Measurements from ENCODE around the gene CDSN. TPM values are rescaled to one million over a fixed set of nuclear protein-coding genes. Genes with fewer than 3 reads are reported as not detected.

CDSN gene
- total RNA-seq, 3 donors from 2014 or later: 0.59 TPM; not detected in 2

- H3K36me3 ChIP-seq: no peaks in the 10 kb centered on the region
- peak within 1 kb of the TSS; percentile 88 to 90 for H3K27ac ChIP-seq
- peak; percentile 98 to 99 for DNase-seq (ENCODE audit: low spot score in 2 of 2)
- H3K27me3 ChIP-seq: no peaks in the 10 kb centered on the region
- peak within 1 kb of the TSS; percentile 57 to 85 (median 72) for H3K4me3 ChIP-seq
- H3K9me3 ChIP-seq: no peaks in the 10 kb centered on the region
- peak; percentile 50 to 60 (median 55) for TF ChIP-seq POLR2AphosphoS5 (IDR thresholded peaks at IDR 0.05)
- TF ChIP-seq POLR2A (IDR thresholded peaks at IDR 0.05): peak; percentile 34
- no peak for TF ChIP-seq CTCF (IDR thresholded peaks at IDR 0.05)
- H3K4me1 ChIP-seq: peaks cover 0 to 10% of the 10 kb centered on the region in 2 donors
- intact Hi-C loops (cut with DNase I; ENCODE audit: low total_unique reads): no loop called here
These were observed 38.1 kb upstream of the CDSN start, which contains the start of gene TCF19 for GRCh38 chr6:31158140-31158862. TSS of gene TCF19 (plus strand) at chr6:31158589. CDS start at chr6:31159470, 881 bp downstream.

GRCh38 chr6:31157513-31158139 lies 37.4 kb upstream of the CDSN start, which contains the start of gene CCHCR1:
TSS of gene CCHCR1 (minus strand) at chr6:31157802. CDS start at chr6:31157600, 202 bp downstream.
- no peak for TF ChIP-seq POLR2A (IDR thresholded peaks at IDR 0.05)
- no peak for TF ChIP-seq POLR2AphosphoS5 (IDR thresholded peaks at IDR 0.05)
- TF ChIP-seq CTCF (IDR thresholded peaks at IDR 0.05): no peak
- no peaks in the 10 kb centered on the region for H3K36me3 ChIP-seq
- peak within 1 kb of the TSS; percentile 57 to 85 (median 72) for H3K4me3 ChIP-seq
- H3K9me3 ChIP-seq: no peaks in the 10 kb centered on the region
- peak within 1 kb of the TSS; percentile 88 to 90 for H3K27ac ChIP-seq
- peaks cover 0 to 10% of the 10 kb centered on the region in 2 donors for H3K4me1 ChIP-seq
- intact Hi-C loops (cut with DNase I; ENCODE audit: low total_unique reads): no loop called here
- H3K27me3 ChIP-seq: no peaks in the 10 kb centered on the region
- DNase-seq (ENCODE audit: low spot score in 2 of 2): no peak

- Histone ChIP-seq H3K36me3 (no peaks in the 10 kb centered on the region), H3K4me1 (peaks cover 0 to 10% of the 10 kb centered on the region in 2 donors), H3K27me3 (no peaks in the 10 kb centered on the region), H3K27ac (no peak overlapping the region), H3K4me3 (no peak overlapping the region), H3K9me3 (no peaks in the 10 kb centered on the region)
- no peak for DNase-seq (ENCODE audit: low spot score in 2 of 2)
- no peak for TF ChIP-seq POLR2AphosphoS5 (IDR thresholded peaks at IDR 0.05)
- TF ChIP-seq CTCF (IDR thresholded peaks at IDR 0.05): no peak
- no peak for TF ChIP-seq POLR2A (IDR thresholded peaks at IDR 0.05)
- intact Hi-C loops (cut with DNase I; ENCODE audit: low total_unique reads): no loop called here
These were observed 36.4 kb upstream of the CDSN start for GRCh38 chr6:31156641-31157040.

GRCh38 chr6:31154436-31154835 lies 34.2 kb upstream of the CDSN start:
- DNase-seq (ENCODE audit: low spot score in 2 of 2): no peak
- intact Hi-C loops (cut with DNase I; ENCODE audit: low total_unique reads): no loop called here

More at GRCh38 chr6:31154436-31154835, 34.2 kb upstream of the CDSN start:
- no peak for TF ChIP-seq POLR2AphosphoS5 (IDR thresholded peaks at IDR 0.05)
- TF ChIP-seq CTCF (IDR thresholded peaks at IDR 0.05): no peak
- TF ChIP-seq POLR2A (IDR thresholded peaks at IDR 0.05): no peak
- peaks cover 0 to 10% of the 10 kb centered on the region in 2 donors for H3K4me1 ChIP-seq
- no peak overlapping the region for H3K4me3 ChIP-seq
- H3K27me3 ChIP-seq: no peaks in the 10 kb centered on the region
- no peaks in the 10 kb centered on the region for H3K9me3 ChIP-seq
- H3K27ac ChIP-seq: no peak overlapping the region
- no peaks in the 10 kb centered on the region for H3K36me3 ChIP-seq

All from breast epithelium (tissue), 4 donors.